Stimulated activated CD4-positive, alpha-beta T cell treated with anti-CD3 and anti-CD28 coated beads, Interleukin-4, amount 100 ng/mL, for 4 hours (primary cell): ENCODE measurements around the gene DIO2.

ENCODE experiments used
- DNase-seq, 2 experiments: peaks; one replicate each; pipeline ENCODE4 v3.0.0-alpha.2; 2020

The DIO2 gene

GRCh38 chr14:80167793-80168448 is 43.4 kb downstream of the DIO2 start:
- no peak for DNase-seq

DNA sequence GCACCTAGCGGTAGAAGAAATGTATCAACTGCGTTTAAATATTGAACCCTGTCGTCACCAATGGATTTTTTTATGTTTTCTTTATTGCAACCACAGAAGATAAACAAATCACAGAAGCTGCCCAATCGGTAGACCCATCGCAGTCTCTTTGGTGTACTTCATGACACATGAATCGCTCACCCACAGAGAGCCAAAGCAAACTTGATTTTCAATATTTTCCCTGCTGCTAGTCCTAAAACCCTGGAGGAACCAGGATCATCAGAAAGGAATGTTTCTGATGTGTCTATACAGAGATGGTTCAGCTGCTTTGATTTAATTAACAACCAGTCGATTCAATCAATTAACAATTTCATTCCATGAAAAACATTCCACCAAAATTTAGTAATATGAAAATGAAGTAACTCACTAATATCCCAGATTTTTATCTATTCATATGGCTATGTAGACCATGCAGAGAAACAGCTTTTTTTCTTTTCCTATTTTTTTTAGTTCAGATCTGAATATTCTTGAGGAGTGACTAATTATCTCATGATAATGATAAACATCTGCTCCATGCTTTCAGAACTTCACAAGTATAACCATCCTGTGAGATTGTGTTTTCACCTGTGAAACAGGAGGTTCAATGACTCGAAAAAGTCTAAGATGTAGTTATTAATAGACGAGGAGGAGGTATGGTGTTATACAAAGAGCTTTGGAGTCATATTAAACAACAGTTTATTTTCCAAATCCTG is 46.1 kb downstream of the DIO2 start:
- no peak for DNase-seq

DNA sequence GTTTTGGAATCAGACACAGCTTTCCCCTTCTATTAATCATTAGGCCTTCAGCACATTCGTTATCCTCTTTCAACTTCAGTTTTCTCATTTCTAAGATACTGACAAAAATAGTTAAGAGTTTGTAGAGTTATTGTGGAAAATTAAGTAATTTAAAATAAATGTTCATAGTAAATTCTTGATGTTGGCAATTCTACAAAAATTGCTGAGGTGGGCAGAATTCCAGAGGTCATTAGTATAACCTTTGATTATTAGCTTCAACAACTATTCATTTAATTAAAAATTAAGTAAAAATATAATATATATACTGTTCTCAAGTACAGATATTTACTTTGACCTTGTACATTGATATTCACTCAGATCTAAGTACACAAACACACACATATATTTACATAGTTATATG is 58.5 kb downstream of the DIO2 start:
- DNase-seq = no peak

GRCh38 chr14:80152166-80152565 is 59.1 kb downstream of the DIO2 start:
- no peak for DNase-seq

DNA sequence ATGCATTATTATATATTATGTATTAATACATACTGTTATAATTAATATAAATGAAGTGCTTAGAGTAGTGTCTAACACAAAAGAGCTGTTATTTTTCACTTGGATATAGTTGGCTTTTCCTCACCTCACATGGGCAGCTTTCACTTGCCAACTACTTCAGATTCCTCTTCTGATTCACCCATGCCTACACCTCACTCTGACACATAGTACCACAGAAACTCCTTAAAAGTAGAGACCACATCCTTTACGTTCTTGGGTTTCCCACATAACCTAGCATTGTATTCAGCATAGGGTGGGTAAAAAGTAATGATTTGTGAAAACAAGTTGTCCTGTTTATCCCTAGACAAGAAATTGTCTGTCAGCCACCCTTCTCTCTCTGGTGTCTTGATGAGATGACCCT is 61.0 kb downstream of the DIO2 start:
- DNase-seq = no peak
